Measurements from ENCODE around the gene C11orf91.
"Not testable (repeated sequence)": the region's sequence is repeated elsewhere in the genome, so short reads cannot be mapped to it uniquely, and the experiment has no call there.

Gene C11orf91

GRCh38 chr11:33695051-33695566 is 5.5 kb downstream of the C11orf91 start:
- DNase-seq, result no peak

DNA sequence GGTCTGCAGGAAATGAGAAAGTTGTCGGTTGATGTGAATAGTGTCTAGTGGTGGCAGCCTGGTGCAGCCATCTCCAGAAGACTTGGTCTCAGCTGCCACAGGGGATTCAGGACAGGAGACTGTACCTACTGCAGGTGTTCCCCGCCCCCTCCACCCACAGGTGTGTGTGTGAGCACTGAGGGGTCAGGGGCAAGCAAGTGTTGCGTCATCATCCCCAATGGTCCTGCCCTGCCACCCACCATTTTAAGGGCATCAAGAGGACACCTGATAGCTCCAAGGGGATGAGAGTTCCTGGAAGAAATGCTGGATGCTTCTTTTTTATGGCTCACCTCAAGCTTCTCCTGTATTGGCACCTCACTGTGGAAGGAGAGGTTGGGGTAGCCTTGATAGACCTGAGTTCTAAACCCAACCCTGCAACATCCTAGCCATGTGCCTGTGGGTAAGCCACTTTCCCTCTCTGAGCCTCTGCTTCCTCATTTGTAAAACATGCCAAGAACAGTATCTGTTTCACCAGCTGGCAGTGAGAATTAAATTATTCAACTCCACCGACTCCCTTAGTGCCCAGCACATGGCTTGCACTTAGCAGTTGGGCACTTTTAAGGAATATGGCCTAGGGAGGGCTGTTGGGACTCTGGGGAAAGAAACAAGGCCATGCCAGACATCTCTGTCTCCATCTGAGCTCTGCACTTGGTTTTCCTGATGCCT is 6.1 kb downstream of the C11orf91 start:
- DNase-seq, result no peak

DNA sequence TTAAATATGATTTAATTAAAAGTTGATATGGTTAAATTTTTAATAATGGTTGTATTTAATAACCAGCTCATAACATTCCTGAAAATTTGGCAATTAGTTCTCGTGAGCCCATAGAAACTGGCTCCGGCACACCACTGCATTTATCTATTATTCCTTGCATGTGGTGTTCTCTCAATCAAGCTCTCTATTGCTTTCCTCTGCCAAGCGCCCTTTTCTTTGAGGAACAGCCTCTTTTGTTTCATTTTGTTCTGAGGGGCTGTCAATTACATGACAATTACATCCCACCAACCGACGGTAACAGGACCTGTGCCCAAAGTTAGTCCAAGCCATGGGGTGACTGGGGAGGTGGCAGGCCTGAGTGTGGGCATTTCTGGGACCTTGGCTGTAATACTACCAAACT is 8.1 kb downstream of the C11orf91 start:
- DNase-seq, result no peak

- DNase-seq, result peak; percentile 98
Observed at GRCh38 chr11:33692013-33692504, 8.6 kb downstream of the C11orf91 start.

DNA sequence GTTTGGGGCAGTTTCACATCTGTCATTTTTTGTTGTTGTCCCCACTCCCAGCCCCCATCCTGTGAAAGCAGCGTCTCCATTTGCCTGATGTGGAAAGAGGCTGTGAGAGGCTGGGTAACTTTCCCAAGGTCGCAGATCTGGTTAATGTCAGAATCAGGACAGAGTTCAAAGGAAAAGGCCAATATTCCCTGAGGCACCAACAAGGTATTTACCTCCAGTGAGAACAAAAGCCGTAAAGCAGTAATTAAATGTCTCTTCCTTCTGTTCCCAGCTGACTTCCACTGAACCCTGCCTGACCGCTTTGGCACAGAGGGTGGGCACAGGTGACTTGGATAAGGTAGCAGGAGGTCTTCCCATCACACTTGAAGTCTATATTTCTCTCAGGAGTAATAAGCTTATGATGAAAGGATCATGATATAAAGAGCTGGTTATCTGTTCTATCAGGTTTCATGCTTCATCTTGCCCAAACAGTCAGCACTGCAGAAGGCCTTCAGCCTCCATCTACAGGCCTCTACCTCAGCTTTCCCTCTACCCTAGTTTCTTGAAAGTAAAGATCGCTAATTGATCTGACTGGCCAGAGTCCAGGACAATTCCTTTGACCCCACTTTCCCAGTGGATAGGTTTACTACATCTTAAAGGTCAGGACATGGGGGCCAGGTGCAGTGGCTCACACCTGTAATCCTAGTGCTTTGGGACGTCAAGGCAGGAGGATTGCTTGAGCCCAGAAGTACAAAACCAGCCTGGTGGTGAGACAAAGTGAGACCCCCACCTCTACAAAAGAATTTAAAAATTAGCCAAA is 9.4 kb downstream of the C11orf91 start:
- DNase-seq, result no peak

GRCh38 chr11:33690290-33691065 is 10.1 kb downstream of the C11orf91 start:
- peak; percentile 100 for DNase-seq

DNA sequence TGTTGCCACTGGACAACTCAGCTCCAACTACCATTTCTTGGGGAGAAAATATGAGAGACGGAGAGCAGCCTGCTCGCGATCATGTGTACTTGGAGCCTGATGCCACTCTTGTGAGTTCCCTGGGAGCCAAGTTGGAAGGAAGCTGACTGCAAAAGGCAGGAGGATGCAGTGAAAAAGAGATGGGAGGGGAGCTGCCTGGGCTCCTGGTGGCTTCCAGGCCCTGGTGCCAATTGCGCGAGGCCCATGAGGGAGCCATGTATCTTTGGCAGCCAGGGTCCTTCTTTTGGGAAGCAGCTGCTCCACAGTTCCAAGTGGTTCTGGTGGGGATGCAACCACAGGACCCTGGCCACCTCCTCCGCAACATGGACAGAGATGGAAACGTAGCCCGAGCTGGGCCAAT is 11.1 kb downstream of the C11orf91 start:
- DNase-seq, result no peak

- DNase-seq, result peak; percentile 79
Observed at GRCh38 chr11:33689085-33689484, 11.5 kb downstream of the C11orf91 start.

- DNase-seq, result peak; percentile 73
Observed at GRCh38 chr11:33687733-33688479, 12.7 kb downstream of the C11orf91 start.

GRCh38 chr11:33685082-33685481 is 15.5 kb downstream of the C11orf91 start:
- DNase-seq, result peak; percentile 18

DNA sequence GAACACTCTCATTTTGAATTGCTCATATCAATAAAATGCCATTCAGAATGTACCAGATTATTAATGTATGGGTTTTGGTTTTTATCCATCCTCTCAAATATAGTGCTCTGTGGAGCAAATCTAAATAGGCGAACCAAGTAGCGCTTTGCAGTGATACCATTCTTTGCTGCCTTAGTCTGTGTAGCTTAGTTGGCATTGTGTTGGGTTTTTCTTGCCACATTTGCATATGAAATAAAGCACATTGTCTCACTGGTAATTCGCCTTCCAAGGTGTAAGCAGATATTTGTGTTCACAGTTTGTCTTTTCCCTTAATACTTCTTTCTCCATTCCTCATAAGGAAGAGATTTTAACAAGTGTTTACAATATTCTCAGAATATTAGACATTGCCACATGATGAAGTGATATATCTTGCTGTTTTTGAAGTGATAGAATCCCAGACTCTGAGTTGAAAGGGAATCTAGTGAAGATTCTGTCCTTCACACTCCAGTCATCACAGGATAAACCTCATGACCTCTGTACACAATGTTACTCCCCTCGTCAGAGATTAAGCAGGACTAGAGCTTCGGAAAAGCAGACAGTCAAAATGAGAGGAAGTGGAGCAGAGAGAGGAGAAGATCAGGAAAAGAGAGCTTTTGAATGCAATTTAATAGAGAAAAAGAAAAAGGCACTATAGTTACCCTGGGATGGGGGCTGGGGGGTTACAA is 16.5 kb downstream of the C11orf91 start:
- DNase-seq, result no peak

DNA sequence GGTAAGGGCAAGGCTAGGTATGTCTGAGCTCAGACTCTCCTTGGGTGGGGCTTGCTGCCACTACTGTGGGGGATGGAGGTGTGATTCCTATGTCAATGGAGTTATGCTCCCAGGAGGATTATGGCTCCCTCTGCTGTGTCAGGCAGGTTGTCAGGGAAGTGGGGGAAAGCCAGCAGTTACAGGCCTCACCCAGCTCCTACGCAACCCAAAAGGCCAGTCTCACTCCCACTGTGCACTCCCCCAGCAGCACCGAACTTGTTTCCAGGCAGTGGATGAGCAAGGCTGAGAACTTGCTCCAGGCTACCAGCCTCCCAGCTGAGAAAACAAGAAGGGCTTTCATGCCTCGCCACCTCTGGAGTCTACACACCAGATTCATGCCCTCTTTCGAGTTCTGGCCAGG is 18.2 kb downstream of the C11orf91 start:
- peak; percentile 38 for DNase-seq

GRCh38 chr11:33682019-33682418 is 18.6 kb downstream of the C11orf91 start:
- no peak for DNase-seq

- not testable (repeated sequence) for DNase-seq
Observed at GRCh38 chr11:33678616-33679015, 22.0 kb downstream of the C11orf91 start.

- peak; percentile 93 for DNase-seq
Observed at GRCh38 chr11:33674035-33674814, 26.4 kb downstream of the C11orf91 start.

DNA sequence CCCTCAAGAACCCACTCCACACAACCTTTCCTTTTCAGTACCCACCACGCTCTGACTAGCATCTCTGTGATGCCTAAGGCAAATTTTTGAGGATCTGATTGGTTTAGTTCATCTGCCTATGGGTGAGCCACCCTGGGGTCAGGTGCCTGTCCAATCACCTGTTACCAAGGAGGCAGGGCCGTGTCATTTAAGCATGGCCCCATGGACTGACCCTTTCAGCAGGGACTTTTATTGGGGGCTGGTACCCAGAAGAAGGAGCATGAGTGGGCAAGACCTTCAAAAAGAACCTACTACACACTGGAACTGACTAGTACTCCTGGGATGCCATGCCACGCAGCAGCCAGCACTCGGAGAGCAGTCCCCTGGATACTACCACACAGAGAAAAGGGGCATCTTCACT is 28.4 kb downstream of the C11orf91 start:
- no peak for DNase-seq

- DNase-seq, result peak; percentile 82
Observed at GRCh38 chr11:33670250-33671011, 30.2 kb downstream of the C11orf91 start.

- DNase-seq, result no peak
Observed at GRCh38 chr11:33669598-33670249, 30.9 kb downstream of the C11orf91 start.

- no peak for DNase-seq
Observed at GRCh38 chr11:33668951-33669596, 31.6 kb downstream of the C11orf91 start.

Data from fibroblast of skin of back (primary cell).